Germinal center (tissue), 1 donor: ENCODE results near the gene PRSS36.
"Not testable (repeated sequence)": the region's sequence is repeated elsewhere in the genome, so short reads cannot be mapped to it uniquely, and the experiment has no call there.

Source experiments
- DNase-seq: peaks from one replicate; pipeline ENCODE4 v3.0.0; 2012; ENCODE audit warnings: mixed read lengths, low spot score

PRSS36 gene

DNA sequence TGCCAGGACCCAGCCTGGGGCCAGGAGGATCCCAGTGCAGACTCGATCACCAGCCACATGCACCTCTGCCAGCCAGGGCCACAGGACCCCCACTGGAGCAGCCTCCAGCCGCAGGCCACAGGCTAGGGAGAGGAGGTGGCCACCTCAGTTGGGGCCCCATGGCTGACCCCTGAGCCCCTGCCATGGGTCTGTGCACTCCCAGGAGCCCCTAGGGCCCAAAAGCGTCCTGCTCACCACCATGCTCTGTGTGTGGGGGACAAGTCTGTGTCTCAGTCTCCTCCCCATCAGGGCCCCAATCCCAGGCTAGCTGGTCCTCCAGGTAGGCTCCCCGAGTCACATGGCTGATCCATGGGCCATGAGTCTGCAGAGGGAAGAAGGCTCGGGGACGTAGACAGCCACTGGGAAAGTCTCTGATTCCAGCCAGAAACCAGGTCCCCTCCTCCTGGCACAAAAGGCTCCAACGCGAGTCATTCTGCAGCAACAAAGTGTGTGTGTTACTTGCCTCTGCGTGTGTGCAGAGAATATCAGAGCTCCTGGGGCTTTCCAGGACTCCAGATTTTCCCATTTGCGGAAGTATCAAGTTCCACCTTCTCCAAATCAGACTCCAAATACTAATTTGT is 8.3 kb downstream of the PRSS36 start:
- no peak for DNase-seq

DNA sequence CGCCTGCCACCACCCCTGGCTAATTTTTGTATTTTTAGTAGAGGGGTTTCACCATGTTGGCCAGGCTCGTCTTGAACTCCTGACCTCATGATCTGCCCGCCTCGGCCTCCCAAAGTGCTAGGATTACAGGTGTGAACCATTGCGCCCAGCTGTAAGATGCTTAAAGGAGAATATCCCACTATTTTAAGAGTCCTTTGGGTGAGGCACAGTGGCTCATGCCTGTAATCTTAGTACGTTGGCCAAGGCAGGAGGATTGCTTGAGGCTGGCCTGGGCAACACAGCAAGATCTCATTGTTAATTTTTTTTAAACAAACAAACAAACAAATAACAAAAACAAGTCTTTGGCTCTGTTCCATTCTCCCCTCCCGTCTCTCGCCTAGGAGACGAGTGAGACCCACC is 8.8 kb downstream of the PRSS36 start:
- DNase-seq, result not testable (repeated sequence)

DNA sequence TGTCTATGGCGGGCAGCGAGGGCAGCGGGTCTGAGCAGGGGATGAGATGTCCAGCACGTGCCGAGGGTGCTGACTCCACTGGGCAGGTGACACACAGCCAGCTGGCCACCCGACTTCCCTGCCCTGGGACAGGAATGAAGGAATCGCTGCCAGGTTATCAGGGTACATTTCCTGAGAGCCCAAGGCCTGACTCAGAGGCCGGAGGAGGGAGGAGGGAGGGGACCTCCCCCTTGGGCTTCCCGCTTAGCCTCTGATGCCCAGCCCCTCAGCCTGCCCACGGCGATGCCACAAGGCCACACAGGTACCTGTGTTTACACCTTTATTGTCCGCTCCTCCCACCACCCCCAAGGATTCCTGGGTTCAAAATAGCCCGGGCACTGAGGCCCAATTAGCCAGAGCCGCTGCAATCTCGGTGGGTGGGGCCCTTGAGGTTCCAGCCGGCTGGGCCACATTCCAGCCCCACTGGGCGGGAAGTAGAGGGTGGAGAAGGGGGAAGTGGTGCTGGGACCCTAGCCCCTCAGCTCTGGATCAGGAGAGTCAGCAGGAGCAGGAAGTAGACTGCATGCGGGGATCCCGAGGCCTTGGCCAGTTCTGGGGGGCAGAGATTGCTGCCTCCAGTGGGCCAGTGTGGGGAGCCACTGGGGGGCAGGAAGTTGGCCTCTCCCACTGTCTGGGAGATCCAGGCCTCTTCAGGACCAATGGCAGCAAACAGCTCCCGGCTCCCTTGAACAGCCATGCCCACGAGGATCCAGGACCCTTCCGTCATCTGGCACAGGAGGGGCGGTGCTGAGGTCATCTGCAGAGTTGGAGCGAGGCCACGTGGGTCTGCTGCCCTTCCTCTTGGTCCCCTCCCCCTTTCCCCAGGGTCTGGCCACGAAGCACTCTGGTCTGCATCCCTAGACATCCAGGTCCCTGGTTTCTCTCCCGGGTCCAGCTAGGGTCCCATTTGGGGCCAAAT is 11.0 kb downstream of the PRSS36 start:
- no peak for DNase-seq

DNA sequence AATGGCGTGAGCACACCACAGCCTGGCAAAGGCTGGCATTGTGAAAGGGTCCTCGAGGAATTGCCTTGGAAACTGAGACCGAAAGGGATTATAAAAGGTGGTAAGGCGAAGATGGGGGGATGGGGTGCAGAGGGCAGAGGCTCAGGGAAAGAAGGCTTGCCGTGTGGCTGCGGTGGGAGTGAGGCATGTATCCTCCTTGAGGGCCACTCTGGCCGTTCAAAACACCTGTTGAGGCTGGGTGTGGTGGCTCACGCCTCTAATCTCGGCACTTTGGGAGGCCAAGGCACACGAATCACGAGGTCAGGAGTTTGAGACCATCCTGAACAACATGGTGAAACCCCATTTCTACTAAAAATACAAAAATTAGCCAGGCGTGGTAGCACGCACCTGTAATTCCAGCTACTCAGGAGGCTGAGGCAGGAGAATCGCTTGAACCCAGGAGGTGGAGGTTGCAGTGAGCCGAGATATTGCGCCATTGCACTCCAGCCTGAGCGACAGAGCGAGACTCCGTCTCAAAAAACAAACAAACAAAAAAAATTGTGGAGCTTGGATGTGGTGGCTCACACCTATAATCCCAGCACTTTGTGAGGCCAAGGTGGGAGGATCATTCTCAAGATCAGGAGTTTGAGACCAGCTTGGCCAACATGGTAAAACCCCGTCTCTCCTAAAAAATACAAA is 12.9 kb downstream of the PRSS36 start:
- DNase-seq, result not testable (repeated sequence)

- no peak for DNase-seq
These were observed 13.6 kb downstream of the PRSS36 start for GRCh38 chr16:31136287-31136662.

GRCh38 chr16:31135535-31136286 is 14.2 kb downstream of the PRSS36 start, which contains the start of gene PRSS8:
Gene PRSS8 (minus strand): TSS chr16:31135727. CDS start chr16:31135498, 229 bp downstream.
- DNase-seq, result no peak

DNA sequence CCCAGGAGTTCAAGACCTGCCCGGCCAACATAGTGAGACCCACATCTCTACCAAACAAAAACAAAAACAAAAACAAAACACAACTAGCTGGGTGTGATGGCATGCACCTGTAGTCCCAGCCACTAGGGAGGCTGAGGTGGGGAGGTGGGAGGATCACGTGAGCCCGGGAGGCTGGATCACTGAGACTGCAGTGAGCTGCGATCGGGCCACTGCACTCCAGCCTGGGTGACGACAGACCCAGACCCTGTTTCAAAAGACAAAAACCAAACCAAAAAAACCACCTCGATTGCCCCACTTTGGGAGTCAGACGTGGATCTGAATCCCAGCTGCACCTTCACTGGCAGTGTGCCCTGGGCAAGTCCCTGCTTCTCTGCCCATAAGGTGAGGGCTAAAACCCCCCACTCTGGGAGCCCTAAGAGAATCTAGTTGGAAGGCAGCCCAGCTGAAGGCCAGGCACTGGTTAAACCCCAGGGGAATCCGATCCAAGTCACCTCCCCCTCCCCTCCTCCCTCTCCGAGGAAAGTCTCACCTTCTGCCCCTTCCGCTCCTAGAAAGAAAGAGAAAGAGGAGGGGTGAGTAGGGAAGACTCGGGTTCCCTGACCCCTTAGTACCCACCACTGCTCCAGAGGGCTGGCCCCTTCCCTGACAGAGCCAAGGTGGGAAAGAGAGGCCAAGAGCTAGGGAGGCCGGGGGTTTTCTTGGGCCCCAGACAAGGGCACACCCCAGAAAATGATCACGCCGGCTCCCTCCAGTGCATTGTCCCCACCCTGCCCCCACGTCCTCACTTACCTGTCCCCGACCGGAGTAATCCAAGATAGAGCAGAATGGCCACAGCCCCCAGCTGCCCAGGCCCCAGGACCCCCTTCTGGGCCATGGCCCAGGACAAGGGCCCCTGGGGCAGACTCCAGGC is 15.0 kb downstream of the PRSS36 start:
- no peak for DNase-seq

- DNase-seq, result no peak
These were observed 15.7 kb downstream of the PRSS36 start for GRCh38 chr16:31134091-31134571.

- DNase-seq, result no peak
These were observed 16.8 kb downstream of the PRSS36 start for GRCh38 chr16:31133046-31133501.

- DNase-seq, result no peak
These were observed 17.4 kb downstream of the PRSS36 start for GRCh38 chr16:31132303-31132979.

DNA sequence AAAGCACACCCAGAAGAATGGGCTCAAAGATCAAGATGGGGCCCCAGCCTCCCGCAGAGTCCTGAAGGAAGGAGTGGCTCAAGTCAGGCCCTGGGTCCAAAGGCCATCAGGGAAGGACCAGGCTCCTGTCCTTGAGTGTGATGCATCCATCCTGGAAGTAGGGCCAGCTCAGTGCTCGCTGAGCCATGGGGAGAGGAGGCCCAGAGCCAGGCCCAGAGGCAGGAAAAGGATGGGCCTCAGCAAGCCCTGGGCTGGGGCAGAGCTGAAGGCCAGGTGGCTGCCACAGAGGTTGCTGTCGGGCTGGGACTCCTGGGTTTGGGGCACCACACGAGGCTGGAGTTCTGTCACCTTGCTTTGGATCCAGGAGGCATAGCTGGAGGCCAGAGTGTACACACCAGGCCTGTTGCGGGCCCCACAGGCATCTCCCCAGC is 18.0 kb downstream of the PRSS36 start:
- DNase-seq, result no peak

DNA sequence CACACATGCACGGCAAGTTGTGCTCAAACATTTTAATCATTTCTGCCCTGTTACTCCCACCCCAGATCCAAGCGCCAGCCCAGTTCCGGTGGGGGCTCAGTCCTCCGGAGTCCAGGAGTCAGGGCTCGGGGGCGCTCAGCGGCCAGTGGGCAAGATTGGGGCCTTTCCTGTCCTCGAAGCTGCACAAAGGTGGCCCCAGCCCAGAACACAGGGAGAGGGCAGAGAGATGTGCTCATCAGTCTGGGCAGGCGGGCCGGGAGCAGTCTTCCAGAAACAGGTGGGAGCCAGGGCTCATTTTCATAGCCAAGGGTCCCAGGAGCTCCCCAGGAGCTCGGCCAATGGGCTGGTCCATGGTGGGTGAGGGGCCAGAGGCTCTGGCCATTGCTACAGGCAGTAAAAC is 18.4 kb downstream of the PRSS36 start:
- DNase-seq, result no peak

- no peak for DNase-seq
These were observed 19.0 kb downstream of the PRSS36 start for GRCh38 chr16:31130899-31131298.

DNA sequence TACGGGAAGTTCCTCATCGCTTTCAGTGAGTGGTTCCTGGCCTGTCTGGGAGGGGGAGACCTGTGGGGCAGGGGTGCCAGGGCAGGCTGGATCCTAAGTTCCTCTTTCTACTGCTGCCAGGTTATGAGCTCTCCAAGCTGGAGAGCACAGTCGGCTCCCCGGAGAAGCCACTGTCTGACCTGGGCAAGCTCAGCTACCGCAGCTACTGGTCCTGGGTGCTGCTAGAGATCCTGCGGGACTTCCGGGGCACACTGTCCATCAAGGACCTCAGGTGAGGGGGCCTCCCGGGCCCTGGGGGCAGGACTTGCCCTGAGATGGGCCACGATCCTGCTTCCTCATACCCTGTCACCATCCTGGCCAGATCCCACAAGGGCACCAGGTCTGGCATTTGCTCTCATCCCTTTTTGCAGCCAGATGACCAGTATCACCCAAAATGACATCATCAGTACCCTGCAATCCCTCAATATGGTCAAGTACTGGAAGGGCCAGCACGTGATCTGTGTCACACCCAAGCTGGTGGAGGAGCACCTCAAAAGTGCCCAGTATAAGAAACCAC is 19.5 kb downstream of the PRSS36 start:
- DNase-seq, result no peak

GRCh38 chr16:31129568-31130335 is 20.1 kb downstream of the PRSS36 start:
- no peak for DNase-seq

DNA sequence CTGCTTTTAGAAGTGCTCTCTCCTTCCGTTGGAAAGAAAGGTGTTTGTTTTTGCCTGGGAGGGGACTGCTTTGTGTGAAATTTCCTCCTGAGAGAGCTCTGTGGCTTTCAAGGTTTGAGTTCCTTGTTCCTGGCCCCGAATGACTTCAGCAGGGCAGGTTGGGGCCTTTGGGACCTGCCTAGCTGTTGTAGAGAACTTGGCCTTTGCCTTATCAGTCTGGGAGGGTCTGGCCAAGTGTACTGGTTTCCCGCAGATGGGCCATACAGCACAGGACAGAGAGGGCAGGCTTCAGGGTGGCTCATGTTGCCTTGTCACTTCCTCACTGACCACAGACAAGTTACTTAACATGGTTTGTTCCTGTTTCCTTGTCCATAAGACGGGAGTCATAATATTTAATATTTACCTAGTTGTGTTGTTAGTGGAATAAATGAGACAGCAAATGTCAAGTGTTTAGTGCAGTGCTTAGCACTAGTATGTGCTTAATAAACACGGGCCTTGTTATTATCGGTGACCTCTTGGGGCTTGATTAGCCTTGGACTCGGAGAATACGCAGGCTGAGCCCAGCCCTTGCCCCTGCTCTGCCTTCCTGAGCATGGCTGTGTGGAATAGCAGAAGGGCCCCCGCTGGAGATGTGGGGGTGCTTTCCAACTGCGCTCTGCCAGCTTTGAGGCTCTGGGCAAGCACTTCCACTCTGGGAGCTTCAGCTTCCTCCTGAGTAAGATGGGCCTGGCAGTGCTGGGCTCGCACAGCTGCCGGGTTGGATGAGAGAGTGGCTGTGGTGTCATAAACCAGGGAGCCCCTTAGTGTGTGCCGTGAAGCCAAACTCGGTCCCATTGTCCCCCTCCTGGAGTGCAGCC is 20.9 kb downstream of the PRSS36 start:
- DNase-seq, result no peak

DNA sequence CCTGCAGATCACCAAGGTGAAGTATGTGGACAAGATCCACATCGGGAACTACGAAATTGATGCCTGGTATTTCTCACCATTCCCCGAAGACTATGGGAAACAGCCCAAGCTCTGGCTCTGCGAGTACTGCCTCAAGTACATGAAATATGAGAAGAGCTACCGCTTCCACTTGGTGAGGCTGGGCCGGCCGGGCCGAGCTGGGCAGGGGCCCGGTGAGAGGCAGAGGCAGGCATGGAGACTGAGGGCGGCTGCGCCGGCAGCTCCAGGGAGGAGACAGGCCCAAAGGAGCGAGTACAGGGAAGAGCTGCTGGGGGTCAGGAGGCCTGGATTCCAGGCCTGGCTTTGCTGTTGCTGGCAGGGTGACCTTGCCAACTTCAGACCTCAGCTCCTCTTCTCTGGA is 22.7 kb downstream of the PRSS36 start:
- DNase-seq, result no peak

DNA sequence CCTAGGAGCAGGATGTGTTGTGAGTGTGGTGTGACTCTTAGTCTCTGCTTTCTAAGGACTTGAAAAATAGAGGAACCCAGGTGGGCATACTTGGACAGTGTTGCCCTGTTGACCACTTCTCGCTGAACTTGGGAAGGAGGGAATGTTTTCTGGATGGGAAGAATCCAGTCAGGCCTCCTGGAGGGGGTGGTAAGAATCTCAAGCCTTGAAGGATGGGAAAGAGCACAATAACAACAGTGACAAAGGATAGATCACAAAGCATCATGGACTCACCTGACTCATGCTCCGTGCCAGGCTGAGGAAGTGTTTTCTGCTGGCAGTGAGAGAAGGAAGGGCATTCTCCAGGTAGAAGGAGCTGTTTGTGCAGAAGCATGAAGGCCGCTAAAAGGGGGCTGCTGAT is 24.0 kb downstream of the PRSS36 start:
- no peak for DNase-seq
